Fibroblast of upper back skin (primary cell): Measurements from ENCODE around the gene SLC38A9.

Experiments
- DNase-seq: peaks from one replicate; pipeline ENCODE4 v3.0.0-alpha.2; 2013

Gene SLC38A9

DNA sequence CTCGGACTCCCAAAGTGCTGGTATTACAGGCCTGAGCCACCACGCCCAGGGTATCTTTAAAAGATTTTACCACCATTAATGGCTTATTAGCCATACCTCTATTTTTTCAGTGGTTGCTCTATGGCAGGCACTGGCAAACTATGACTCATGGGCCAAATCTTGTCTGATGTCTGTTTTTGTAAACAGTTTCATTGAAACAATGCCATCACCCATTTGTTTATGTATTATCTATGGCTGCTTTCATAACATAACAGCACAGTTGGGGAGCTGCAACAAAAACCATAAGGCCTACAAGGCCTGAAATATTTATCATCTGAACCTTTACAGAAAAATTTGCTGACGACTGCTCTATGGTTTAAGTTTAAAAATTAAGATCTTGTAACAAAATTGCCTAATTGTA lies 66.8 kb downstream of the SLC38A9 start:
- no peak for DNase-seq

DNA sequence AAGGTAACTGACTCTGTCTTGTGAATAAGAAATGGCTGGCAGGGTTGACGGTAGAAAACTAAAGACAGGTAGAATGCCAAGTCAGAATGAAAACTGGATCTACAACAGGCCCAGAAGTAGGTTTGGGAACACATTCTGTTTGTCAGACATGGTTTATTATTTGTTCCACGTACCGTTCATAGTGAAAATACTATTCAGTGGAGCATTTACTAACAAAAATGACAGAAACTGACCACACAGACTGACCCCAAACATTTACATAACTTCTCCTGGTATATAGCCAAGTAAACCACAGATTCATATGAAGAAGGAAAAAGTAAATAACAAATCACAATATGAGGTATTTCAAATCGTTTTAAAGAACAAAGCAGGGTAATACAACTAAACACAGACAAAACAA lies 73.7 kb downstream of the SLC38A9 start:
- DNase-seq = no peak

DNA sequence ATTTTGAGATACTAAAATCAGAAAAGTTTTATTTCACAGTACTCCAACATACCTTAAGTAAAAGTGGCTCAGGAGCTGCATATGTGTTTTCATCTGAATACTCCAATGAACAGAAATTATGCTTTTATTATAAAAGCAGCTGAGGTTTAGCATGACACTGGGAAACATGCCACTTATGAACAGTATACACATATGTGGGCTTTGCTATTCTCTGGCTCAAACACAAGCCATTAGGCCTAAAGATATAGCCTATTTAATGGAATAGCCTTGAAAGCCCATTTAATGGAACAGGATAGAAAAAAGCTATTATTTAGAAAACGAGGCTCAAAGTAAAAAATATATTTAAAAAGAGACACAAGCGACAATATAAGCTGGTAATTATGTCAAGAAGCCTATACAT lies 74.1 kb downstream of the SLC38A9 start:
- DNase-seq = no peak

DNA sequence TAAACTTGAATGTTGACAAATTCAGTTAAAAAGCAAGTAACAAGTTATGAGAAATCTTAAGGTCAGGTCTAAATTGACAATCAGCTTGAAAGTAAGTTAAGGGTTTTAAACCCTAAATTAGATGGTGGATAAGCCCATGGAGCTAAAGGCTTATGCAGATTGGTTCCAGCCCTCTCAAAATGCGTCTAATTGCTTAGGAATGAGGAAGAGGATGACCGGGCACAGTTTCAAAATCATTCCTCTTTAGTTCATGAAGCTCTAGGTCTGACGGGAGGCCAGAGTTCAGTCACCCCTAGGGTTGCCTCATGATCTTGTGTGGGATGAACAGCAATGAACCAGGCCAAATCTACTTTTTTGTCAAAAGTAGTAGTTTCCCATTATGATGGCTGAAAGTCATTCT lies 75.4 kb downstream of the SLC38A9 start:
- DNase-seq = peak; percentile 61

DNA sequence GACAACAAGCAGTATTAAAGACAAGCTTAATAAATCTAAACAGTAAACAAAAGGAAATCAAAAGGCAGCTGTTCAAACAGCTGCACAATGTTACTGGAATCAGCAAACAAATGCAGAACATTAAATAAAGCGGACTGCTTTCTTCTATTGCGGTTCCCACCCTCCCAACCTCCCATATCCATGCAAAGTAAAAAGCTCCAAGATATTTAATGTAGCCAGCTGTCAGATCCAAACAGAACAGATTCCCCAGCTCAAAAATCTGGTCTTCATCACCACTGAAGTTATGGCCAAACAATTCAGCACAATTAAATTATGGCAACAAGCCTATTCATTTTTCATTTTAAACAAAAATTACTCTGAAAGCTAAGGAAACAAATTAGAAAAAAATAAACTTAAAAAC lies 75.9 kb downstream of the SLC38A9 start:
- DNase-seq = peak; percentile 36

DNA sequence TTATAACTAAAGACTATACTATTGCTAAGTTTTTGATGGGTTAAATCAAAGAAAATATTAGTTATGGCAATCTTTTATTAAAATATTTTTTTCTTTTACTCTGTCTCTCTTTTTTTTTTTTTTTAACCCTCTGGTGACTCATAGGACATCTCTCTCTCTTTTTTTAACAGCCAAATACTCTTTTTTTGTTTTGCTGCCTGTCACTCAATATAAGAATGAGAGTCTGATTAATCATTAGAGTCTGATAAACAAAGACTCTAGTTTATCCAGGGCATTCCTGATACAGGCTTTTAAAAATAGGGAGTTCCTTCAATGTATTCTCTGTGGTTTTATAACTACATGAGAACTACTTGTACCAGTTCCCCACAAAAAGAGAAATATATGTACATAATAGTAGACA lies 77.3 kb downstream of the SLC38A9 start:
- DNase-seq = peak; percentile 14

DNA sequence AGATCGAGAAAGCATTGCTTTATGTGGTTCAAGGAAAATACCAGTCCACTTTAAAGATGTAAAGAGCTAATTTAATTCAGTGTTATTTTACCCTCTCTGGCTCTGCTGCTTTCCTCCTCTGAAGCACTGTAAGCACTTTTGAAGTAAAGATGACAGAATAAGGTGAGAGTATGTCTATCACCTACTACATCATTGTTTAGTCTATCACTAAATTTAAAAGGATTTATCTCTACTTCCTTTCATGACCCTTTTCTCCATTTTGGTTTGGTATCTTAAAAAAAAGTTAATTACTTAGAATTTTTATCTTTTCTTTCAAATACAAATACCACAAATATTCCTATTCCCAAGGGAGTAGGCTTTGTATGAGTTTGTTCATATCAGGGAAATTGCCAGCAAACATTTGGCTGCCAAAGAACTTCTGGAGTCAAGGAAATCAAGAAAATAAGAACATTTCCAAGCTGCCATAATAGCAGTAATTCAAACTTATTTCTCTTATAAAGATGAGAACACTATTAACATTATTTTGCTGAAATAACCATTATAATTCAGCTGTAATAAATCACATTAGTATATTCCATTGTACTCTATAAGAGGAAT lies 77.8 kb downstream of the SLC38A9 start:
- DNase-seq = peak; percentile 82

DNA sequence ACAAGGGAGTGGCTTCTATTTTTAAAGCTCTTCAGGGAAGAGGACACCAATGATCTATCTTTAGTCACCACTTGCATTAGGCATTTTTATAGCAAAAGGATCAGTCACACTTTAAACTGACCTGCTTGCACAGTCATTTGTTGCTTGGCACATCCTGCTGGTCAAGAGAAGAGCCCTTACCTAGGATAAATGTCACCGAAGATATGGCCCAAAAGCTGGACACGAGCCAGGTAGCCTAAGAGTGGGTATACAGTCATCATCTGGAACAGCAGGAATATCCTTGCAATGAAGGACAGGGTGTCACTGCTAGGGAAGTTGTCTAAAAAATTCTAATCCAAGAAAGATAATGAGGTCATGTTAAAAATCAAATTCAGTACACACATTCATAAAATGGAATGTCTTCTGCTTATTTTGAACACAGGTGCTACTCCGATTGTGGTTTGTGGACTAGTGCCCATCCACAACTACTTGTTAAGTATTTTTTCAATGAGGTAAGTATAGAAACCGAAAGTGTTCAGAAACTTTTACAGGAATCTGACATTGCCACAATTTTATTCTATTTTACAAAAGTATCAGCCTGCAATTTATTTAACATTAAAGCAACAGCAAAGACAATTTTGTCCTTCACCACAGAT lies 78.4 kb downstream of the SLC38A9 start:
- peak; percentile 71 for DNase-seq

DNA sequence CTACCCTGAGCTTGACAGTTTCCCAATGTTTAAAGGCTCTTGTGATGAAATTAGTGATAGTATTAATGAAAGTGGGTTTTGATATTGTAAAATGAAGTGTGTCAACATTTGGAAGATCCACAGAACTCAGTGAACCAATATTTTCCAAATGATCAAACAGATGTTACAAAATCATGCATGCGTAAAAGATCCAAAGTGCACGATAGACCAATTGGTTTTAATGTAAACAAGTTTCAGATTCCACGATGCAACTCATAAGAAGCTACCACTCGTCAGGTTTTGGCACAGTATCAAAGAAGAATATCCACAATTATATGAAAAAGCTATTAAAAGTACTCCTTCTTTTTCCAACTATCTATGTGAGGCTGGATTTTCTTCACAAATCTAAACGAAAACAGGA lies 82.3 kb downstream of the SLC38A9 start:
- DNase-seq = no peak

DNA sequence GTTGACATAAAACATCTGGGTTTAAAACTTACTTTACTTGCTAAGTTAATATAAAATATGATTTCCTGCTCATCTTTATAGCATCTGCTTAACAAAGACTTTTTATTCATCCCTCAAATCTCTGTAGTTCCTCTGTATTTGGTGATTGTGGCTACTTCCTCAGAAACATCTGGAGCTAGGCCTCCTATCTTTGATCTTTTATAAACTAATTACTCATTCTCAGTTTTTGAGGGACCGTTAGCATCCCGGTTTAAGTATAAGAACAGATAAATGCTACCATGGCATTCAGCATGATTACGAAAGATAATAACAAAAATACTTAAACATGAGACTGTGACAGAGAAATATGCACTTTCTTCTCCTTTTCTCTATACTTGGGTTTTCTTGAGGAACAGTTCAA lies 85.3 kb downstream of the SLC38A9 start:
- peak; percentile 11 for DNase-seq

DNA sequence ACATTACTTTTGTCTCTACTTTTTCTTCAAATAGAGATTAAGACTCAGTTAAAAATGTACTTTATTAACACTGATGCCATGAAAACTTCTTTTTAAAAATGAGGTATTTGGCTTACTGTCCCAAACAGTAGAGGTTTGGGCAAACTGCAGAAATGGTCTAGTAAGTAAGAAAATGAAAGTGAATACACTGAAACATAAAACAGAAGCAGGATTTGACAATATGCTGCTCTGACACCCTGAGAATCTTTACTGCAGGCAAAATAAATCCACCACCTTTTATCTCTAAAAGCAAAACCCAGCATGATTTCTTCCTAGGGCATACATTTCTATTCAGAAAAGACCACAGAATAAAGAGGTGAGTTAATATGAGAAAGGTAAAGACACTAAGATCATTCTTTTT lies 86.2 kb downstream of the SLC38A9 start:
- DNase-seq = no peak

DNA sequence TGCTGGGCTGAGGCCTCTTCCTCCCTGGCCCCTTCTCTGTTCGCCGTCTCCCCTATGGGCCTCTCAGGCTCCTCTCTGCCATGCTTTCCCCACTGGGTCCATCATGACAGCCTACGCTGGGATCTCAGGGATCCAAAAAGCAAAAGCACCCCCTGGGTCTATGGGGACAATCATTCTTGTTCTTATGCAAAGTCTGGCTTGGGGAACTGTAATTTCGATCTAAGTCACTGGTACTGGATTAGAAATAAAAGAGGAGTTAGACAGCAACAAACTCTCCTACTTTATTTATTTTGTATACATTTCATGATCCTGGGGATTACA lies 86.6 kb downstream of the SLC38A9 start:
- DNase-seq = no peak

DNA sequence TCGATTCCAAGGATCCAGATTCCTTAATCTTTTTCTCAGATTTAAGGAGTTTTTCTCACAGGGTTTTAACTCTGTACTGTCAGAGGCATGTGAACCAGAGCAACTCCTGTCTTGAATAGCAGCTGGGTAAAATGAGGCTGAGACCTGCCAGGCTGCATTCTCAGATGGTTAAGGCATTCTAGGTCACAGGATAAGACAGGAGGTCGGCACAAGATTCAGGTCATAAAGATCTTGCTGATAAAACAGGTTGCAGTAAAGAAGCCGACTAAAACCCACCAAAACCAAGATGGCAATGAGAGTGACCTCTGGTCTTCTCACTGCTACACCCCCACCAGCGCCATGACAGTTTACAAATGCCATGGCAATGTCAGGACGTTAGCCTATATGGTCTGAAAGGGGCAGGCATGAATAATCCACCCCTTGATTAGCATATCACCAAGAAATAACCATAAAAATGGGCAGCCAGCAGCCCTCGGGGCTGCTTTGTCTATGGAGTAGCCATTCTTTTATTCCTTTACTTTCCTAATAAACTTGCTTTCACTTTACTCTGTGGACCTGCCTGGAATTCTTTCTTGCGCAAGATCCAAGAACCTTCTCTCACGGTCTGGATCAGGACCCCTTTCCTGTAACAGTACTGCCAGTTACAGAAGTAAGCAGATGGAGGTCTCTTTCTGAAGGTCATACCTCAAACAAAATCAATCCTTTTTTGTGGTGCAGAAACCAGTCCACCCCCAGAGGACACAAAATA lies 87.1 kb downstream of the SLC38A9 start:
- no peak for DNase-seq

DNA sequence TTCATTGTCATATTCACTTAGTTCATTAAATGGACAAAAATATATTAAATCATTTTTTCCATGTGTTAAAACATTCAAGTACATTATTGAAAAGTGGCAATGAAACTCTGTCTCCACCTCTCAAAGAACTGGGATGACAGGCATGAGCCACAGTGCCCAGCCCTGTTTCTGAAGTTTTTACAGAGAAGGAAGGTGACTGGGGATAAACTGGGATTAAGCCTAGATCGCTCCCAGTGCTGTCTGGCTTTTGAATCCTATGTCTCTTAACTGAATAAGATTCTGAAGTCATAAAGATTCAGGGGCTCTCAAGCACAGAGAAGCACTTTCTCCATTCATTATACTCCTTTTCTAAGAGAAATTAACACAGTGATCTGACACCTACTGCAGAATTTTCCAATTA lies 88.3 kb downstream of the SLC38A9 start:
- no peak for DNase-seq

DNA sequence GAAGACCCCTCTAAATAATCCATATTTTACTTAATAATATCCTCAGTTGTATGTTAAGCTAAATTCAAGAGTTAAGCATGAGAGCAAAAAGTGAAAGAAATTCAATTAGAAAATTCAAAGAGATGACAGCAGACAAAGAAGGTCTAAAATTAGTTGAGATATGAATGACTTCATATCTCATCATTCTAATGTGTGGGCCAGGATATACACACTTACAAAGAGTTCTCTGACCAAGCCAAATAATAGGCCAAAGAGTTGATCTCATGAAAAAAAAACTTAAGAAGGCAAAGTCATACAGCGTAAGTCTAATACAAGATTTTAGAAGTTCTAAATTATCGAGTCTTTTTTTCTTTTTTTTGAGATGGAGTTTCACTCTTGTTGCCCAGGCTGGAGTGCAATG lies 89.7 kb downstream of the SLC38A9 start:
- DNase-seq = no peak

DNA sequence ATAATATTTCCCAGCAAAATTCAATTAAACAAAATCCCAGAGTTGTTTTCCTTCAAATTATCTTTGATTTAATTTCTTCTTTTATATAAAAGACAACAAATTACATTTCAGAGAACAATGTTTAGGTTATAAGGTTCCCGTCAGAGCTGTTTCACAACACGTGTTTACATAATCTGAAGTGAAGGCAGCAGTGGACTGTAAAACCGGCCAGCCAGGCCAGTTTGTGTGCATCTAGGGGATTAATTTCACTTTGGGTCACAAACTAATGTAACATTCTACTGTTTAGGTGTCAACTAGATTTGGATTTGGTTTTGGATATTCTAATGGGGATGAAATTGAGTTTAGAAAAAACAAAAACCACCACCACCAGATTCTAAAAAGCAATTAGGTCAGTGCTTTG lies 90.9 kb downstream of the SLC38A9 start:
- no peak for DNase-seq

DNA sequence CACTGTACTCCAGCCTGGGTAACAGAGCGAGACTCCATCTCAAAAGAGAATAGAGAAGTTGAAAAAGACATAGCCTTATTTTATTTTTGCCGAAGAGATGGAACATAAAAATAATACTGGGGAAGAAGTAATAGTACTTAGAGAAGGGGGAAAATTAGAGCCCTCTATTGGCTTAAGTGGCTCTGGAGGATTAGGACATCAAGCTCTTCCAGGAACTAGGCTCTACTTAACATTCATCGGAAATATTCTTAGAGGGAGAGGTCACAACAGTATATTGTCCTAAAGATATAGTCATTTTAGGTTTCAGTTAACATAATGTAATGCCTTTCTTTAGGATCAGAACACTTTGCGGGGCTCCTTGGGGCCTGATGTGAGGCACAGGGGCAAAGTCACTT lies 91.4 kb downstream of the SLC38A9 start:
- DNase-seq = no peak

DNA sequence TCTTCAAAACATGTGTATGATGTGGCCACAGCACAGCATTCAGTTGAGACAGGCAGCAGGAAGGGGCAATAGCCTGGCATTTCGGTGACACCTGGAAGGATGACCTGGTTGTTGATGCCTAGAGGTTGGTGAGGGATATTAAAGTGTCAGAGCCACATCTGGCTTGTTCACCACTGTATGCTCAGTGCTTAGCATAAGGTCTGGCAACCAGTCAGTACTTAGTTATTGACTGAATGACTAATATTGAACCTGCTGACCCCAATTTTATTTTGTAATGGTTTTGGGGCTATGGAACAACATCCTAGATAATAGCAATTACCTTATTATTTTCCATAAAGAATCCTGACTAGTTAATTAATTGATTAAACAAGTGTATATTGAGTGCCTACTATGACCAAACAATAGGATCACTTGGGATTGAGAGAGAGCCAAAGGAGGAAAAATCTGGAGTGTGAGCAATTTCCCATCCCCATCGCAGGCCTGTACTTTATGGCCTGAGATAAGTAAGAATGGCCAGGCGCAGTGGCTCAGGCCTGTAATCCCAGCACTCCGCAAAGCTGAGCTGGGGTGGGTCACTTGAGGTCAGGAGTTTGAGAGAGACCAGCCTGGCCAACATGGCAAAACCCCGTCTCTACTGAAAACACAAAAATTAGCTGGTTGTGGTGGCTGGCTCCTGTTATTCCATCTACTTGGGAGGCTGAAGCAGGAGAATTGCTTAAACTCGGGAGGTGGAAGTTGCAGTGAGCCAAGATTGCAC lies 91.9 kb downstream of the SLC38A9 start:
- DNase-seq = no peak

DNA sequence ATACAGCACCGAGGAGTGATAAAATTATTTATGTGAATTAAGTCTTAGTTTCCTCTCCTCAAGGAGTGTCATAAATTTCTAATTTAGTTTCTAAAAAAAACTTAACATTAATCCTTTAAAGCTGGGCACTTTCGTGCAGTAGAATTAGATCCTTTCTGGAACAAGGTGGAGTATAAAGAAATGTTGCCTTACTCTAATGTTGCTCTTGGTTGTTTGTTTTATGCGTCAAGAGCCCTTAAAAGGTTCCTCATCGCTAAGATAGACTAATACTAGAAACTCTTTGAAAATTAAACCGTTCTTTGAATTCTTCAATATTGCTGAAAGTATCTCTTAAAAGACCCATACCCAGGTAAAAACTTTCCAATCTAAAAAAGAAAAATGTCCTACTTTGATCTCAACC lies 93.8 kb downstream of the SLC38A9 start:
- DNase-seq = no peak

DNA sequence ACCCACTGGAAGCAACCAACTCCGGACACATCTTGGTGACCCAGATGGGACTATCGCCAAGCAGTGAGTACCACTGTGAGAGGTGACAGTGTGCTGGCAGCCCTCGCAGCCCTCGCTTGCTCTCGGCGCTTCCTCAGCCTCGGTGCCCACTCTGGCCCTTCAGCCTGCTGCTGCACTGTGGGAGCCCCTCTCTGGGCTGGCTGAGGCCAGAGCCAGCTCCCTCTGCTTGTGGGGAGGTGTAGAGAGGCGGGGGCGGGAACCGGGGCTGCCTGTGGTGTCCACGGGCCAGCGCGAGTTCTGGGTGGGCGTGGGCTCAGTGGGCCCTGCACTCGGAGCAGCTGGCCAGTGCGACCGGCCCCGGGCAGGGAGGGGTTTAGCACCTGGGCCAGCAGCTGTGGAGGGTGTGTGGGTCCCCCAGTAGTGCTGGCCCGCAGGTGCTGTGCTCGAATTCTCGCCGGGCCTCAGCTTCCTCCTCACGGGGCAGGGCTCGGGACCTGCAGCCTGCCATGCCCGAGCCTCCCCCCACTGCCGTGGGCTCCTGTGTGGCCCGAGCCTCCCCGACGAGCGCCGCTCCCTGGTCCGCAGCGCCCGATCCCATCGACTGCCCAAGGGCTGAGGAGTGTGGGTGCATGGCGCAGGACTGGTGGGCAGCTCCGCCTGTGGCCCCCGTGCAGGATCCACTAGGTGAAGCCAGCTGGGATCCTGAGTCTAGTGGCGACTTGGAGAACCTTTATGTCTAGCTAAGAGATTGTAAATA lies 98.8 kb downstream of the SLC38A9 start:
- DNase-seq = no peak

DNA sequence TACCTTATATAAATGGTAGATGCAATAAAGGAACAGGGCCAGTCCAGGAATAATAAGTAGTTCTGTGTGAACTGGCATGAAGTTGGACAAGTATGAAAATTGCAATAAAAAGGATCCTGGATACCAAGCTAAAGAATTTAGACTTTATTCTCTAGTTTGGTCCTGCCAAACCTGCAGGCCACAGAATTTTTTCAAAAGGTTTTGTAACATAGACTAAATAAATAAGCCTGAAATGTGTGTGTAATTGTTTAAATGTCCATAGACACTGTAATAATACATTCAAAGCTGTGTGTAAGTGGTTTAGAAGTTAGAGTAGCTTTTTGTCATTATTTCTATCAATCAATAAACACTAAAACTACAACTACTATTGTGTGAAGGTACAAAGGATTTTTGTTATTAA lies 101.6 kb downstream of the SLC38A9 start:
- no peak for DNase-seq

DNA sequence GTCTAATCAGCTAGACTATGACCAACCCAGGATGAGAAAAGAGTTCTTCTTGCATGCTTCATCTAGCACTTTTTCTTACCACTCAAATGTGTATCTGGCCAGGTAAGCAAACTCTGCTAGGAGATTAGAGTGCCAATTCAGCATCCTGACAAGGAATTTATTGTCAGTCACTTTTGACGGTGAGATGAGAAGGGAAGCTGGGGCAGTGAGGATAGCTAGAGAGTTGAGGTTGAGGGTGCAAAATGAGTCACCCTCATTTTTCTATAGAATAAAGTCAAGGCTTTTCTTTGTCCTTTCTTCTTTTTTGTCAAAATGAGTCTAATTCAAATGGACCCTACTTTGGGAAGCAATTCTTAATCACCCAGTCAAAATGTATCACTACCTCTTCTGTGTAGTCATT lies 102.7 kb downstream of the SLC38A9 start:
- DNase-seq = no peak
